ENCODE measurements around the gene FILIP1L. TPM values are rescaled to one million over a fixed set of nuclear protein-coding genes. Genes with fewer than 3 reads are reported as not detected.

The FILIP1L gene
- total RNA-seq, 2 donors from 2014 or later = 9.5 to 28.2 TPM

GRCh38 chr3:99915906-99916432 lies 198.3 kb downstream of the FILIP1L start:
- no peak for DNase-seq (ENCODE audit: low spot score)
- Histone ChIP-seq H3K27ac (no peak overlapping the region), H3K4me1 (replicated peaks) (no peaks in the 10 kb centered on the region), H3K9me3 (no peaks in the 10 kb centered on the region), H3K36me3 (no peaks in the 10 kb centered on the region), H3K27me3 (replicated peaks; ENCODE audit: insufficient read depth) (no peaks in the 10 kb centered on the region), H3K4me3 (no peak overlapping the region)
- WGBS = 89% methylated on average over 3 of the region's 3 CpGs
- intact Hi-C loops (cut with DNase I) = no loop called here
- TF ChIP-seq POLR2AphosphoS5 (IDR thresholded peaks at IDR 0.05) = no peak
- TF ChIP-seq CTCF (IDR thresholded peaks at IDR 0.05) = no peak
- TF ChIP-seq POLR2A (IDR thresholded peaks at IDR 0.05) = no peak

GRCh38 chr3:99911433-99911832 lies 202.9 kb downstream of the FILIP1L start:
- no peak for TF ChIP-seq POLR2A (IDR thresholded peaks at IDR 0.05)
- no peak for TF ChIP-seq POLR2AphosphoS5 (IDR thresholded peaks at IDR 0.05)
- no peak for TF ChIP-seq CTCF (IDR thresholded peaks at IDR 0.05)
- no peak overlapping the region for H3K4me3 ChIP-seq
- no peak for DNase-seq (ENCODE audit: low spot score)
- H3K36me3 ChIP-seq = no peaks in the 10 kb centered on the region
- H3K27me3 ChIP-seq (replicated peaks; ENCODE audit: insufficient read depth) = no peaks in the 10 kb centered on the region
- no peaks in the 10 kb centered on the region for H3K9me3 ChIP-seq
- H3K27ac ChIP-seq = no peak overlapping the region
- WGBS = 80% methylated on average over 3 of the region's 3 CpGs
- H3K4me1 ChIP-seq (replicated peaks) = no peaks in the 10 kb centered on the region
- intact Hi-C loops (cut with DNase I) = no loop called here

- no peaks in the 10 kb centered on the region for H3K36me3 ChIP-seq
- intact Hi-C loops (cut with DNase I) = no loop called here
- H3K27me3 ChIP-seq (replicated peaks; ENCODE audit: insufficient read depth) = no peaks in the 10 kb centered on the region
- TF ChIP-seq CTCF (IDR thresholded peaks at IDR 0.05) = no peak
- no peak for TF ChIP-seq POLR2A (IDR thresholded peaks at IDR 0.05)
- no peak for TF ChIP-seq POLR2AphosphoS5 (IDR thresholded peaks at IDR 0.05)
- H3K4me3 ChIP-seq = no peak overlapping the region
- 81% methylated on average over 4 of the region's 4 CpGs for WGBS
- H3K9me3 ChIP-seq = no peaks in the 10 kb centered on the region
- DNase-seq (ENCODE audit: low spot score) = no peak
- H3K4me1 ChIP-seq (replicated peaks) = no peaks in the 10 kb centered on the region
- H3K27ac ChIP-seq = no peak overlapping the region
Observed at GRCh38 chr3:99910752-99911290, 203.5 kb downstream of the FILIP1L start.

- no peak overlapping the region for H3K27ac ChIP-seq
- no peaks in the 10 kb centered on the region for H3K9me3 ChIP-seq
- DNase-seq (ENCODE audit: low spot score) = no peak
- TF ChIP-seq POLR2A (IDR thresholded peaks at IDR 0.05) = no peak
- no peak for TF ChIP-seq POLR2AphosphoS5 (IDR thresholded peaks at IDR 0.05)
- no peak for TF ChIP-seq CTCF (IDR thresholded peaks at IDR 0.05)
- WGBS = 27% methylated on average over 3 of the region's 3 CpGs
- no peaks in the 10 kb centered on the region for H3K36me3 ChIP-seq
- H3K27me3 ChIP-seq (replicated peaks; ENCODE audit: insufficient read depth) = no peaks in the 10 kb centered on the region
- intact Hi-C loops (cut with DNase I) = no loop called here
- no peaks in the 10 kb centered on the region for H3K4me1 ChIP-seq (replicated peaks)
- no peak overlapping the region for H3K4me3 ChIP-seq
Observed at GRCh38 chr3:99909714-99910495, 204.4 kb downstream of the FILIP1L start.
